ENCODE results near the gene SDF2.

DNA sequence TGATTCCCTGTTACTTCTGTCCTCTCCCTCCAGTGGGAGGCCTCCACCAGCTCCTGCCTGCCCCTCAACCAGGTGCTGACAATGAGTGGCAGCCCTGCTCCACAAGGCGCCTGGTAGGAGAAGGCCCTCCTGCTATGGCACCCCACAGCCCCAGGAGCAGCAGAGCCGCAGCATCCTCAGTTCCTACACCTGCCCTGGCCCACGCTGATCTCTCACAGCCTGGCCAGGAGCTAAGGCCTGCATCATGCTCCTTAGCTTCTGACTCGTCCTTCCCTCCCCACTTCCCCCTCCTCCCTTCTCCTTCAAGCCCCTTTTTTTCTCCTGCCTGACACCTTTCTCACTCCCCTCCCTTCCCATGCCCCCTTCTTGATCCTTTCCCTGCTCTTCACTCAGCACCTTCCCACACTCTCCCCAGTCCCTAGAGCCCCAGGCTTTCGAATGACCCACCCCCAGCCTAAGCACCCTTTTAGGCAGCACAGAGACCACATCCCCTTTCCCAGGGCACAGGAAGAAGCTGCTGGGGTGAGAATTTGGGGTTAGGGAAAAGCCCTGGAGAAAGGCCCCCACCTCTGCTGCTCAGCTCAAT lies 43.5 kb upstream of the SDF2 start:
- TF ChIP-seq POLR2A (IDR thresholded peaks at IDR 0.05): no peak
- TF ChIP-seq, protein P1, sequence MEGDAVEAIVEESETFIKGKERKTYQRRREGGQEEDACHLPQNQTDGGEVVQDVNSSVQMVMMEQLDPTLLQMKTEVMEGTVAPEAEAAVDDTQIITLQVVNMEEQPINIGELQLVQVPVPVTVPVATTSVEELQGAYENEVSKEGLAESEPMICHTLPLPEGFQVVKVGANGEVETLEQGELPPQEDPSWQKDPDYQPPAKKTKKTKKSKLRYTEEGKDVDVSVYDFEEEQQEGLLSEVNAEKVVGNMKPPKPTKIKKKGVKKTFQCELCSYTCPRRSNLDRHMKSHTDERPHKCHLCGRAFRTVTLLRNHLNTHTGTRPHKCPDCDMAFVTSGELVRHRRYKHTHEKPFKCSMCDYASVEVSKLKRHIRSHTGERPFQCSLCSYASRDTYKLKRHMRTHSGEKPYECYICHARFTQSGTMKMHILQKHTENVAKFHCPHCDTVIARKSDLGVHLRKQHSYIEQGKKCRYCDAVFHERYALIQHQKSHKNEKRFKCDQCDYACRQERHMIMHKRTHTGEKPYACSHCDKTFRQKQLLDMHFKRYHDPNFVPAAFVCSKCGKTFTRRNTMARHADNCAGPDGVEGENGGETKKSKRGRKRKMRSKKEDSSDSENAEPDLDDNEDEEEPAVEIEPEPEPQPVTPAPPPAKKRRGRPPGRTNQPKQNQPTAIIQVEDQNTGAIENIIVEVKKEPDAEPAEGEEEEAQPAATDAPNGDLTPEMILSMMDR (IDR thresholded peaks at IDR 0.05): no peak
- TF ChIP-seq POLR2AphosphoS5 (IDR thresholded peaks at IDR 0.05): no peak
- no peak for TF ChIP-seq EP300 (IDR thresholded peaks at IDR 0.05)
